Hippocampal formation (tissue), 2 donors: Measurements from ENCODE around the gene MMP17.

Source experiments
- DNase-seq, 2 donors: peaks; one replicate each; lab custom pipeline; 2025; lab: John Stamatoyannopoulos, UW

The MMP17 gene

GRCh38 chr12:131849700-131850553, 21.7 kb downstream of the MMP17 start:
- no peak for DNase-seq

DNA sequence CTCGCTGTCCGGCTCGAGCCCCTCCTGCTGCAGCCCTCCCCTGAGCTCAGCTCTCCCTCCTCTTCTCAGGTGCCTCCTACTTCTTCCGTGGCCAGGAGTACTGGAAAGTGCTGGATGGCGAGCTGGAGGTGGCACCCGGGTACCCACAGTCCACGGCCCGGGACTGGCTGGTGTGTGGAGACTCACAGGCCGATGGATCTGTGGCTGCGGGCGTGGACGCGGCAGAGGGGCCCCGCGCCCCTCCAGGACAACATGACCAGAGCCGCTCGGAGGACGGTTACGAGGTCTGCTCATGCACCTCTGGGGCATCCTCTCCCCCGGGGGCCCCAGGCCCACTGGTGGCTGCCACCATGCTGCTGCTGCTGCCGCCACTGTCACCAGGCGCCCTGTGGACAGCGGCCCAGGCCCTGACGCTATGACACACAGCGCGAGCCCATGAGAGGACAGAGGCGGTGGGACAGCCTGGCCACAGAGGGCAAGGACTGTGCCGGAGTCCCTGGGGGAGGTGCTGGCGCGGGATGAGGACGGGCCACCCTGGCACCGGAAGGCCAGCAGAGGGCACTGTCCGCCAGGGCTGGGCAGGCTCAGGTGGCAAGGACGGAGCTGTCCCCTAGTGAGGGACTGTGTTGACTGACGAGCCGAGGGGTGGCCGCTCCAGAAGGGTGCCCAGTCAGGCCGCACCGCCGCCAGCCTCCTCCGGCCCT, 22.8 kb downstream of the MMP17 start:
- DNase-seq = no peak

DNA sequence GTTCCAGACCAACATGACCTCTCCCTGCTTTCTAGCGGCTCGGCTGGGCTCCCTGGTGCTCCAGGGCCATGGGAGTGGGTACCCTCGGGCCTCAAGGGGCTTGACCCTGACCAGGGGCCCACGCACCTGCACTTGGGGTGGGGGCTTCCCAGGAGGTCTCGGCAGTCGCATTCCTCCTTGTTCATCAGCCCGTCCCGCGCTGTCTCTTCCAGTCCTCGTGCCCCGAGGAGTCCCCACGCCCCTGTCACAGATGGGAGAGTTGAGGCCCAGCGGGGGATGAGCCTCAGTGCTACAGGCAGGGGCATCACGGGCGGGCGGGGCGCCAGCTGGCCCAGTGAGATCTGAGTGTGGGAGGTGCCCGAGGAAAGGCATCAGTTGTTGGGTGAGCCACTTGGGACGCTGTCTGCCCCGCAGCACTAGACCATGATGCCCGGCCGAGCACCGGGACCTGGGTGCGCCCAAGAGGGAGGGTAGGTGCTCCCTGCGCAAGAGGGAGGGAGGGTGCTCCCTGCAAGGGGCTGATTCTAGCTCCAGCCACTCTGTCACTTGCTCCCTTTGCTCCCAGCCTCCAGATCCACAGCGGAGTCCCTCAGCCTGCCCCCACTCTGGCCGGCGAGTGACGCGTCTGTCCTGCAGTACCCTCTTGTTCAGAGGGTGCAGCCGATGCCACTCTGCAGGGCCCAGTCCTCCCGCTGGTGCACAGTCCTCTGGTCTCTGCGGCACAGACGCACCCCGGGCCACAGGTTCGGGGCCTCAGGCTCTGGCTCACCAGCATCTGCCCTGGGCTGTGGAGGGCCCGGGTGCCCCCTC, 23.8 kb downstream of the MMP17 start:
- no peak for DNase-seq

DNA sequence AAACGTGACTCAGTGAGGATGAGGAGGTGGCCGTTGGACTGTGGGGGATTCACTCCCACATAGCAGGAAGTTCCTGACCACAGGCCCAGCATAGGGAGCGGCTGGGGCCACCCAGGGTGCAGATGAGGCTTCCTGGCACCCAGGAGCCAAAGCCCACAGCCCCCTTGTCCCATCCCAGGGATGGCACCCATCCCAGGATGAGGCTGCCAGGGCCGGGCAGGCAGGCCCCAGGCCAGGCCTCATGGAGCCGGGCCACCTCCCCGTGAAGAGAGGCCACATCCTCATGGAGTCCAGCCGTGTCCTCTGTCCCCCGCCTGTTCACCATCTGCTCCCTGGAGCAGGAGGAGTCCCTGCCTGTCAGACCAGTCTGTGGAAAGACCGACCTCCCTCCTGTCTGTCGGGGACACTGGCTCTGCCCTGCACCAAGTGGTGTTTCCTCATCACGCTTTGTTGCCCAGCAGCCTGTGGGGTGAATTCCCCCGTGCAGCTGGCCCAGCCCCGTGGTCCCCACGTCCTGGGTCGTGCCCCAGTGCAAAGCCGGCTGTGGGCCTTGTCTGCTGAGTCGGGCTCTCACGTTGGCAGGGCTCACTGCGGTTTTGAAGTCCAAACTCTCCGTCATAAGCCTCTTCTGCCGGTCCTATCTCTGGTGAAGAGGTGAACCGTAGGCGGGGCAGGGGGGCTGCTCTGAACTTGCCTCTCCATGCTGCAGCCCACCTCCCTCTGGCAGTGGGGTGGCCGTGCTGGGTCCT, 24.5 kb downstream of the MMP17 start:
- DNase-seq = no peak

GRCh38 chr12:131853832-131854797, 25.9 kb downstream of the MMP17 start:
- no peak for DNase-seq

DNA sequence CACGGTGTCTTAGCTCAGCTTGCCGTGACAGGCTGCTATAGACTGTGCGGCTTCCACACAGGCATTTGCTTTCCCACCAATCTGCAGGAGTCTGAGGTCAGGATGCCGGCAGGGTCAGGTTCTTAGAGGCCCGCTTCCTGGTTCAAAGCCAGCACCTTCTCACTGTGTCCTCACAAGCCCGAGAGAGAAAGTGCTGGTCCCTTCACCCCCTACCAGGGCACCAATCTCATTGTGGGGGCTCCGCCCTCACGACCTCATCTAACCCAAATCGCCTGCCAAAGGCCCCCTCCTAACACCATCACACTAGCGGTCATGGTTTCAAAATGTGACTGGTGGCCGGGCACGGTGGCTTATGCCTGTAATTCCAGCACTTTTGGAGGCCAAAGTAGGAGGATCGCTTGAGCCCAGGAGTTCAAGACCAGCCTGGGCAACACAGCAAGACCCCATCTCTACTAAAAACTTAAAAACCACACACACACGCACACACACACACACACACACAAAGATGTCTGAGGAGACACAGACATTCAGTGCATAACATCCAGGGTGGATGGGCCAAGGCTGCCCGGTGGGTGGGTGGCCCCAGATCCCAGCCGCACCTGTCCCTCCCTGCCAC, 26.8 kb downstream of the MMP17 start:
- DNase-seq = no peak

GRCh38 chr12:131855521-131856142, 27.4 kb downstream of the MMP17 start:
- DNase-seq = no peak

DNA sequence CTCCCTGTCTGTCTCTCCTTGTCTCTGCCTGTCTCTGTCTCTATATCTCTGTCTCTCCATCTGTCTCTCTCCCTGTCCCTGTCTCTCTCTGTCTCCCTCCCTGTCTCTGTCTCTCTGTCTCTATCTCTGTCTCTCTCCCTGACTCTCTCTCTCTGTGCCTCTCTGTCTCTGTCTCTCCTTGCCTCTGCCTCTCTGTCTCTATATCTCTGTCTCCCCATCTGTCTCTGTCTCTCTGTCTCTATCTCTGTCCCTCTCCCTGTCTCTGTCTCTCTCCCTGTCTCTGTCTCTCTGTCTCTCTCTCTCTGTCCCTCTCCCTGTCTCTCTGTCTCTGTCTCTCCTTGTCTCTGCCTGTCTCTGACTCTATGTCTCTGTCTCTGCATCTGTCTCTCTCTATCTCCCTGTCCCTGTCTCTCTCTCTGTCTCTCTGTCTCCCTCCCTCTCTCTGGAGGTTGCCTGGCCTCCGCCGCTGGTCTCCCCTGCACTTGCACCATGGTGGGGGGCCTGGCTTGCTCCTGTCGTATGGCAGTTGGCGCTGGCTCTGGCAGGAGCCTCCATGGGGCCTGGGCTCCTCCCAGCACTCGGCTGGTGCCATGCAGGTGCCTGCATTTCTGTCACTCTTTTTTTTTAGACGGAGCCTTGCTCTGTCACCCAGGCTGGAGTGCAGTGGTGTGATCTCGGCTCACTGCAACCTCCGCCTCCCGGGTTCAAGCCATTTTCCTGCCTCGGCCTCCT, 28.3 kb downstream of the MMP17 start:
- DNase-seq = no peak

DNA sequence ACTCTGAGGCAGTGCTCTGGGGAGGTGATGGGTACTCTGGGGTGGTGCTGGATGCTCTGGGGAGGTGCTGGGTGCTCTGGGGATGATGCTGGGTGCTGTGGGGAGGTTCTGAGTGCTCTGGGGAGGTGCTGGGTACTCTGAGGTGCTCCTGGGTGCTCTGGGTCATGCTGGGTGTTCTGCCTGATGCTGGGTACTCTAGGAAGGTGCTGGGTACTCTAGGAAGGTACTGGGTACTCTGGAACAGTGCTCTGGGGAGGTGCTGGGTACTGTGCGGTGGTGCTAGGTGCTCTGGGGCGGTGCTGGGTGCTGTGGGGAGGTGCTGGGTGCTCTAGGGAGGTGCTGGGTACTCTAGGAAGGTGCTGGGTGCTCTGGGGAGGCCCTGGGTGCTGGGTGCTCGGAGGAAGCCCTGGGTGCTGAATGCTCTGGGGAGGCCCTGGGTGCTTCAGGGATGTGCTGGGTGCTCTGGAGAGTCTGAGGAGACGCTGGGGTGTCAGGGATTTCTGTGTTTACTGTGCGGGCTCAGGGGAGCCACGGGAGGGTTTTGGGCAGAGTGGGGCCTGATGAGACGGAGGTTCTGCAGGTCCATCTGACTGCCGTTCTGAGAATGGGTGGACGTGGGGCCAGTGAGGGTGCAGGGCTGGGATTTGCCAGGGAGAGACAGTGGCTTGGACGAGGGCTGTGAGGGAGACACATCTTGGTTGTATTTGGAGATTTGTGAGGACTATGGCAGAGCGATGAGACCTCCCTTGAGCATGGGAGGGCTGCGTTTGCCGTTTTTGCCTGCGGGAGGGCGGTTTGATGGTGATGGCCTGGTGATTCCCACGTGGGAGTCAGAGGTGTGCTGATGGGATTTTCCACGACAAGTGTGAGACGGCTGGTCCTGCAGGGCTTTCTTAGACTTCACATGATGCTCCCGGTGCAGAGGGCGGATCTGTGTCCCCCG, 30.0 kb downstream of the MMP17 start:
- no peak for DNase-seq

GRCh38 chr12:131860472-131861260, 32.5 kb downstream of the MMP17 start:
- no peak for DNase-seq

DNA sequence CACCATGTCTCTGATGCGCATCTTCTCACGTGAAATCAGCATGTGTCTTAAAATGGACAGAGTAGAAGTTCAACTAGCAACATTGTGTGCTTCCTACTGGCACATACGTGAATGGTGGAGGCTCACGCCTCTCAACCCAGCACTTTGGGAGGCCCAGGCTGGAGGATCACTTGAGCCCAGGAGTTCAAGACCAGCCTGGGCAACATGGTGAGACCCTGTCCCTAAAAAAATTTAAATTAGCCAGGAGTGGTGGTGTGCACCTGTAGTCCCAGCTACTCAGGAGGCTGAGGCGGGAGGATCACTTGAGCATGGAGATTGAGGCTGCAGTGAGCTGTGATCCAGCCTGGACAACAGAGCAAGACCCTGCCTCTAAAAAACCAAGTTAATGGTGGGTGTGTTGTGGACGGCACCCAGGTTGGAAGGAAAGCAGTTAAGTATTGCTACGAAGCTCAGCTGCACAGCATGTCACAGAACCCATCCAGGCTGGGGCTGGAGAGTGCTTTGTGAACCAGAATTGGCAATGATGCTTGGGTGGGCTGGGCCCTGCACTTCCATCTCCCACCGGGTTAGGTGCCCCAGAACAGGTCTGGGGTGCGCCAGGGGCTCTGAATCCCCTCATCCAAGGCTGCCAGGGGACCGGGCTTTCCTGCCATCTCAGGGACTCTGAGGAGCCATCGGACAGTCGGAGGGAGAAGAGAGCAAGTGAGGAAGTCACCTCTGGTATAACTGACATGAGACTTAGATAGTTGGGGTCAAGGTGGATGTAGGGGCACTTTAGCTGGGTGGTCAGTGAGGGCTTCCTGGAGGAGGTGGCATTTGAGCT, 33.3 kb downstream of the MMP17 start:
- no peak for DNase-seq

DNA sequence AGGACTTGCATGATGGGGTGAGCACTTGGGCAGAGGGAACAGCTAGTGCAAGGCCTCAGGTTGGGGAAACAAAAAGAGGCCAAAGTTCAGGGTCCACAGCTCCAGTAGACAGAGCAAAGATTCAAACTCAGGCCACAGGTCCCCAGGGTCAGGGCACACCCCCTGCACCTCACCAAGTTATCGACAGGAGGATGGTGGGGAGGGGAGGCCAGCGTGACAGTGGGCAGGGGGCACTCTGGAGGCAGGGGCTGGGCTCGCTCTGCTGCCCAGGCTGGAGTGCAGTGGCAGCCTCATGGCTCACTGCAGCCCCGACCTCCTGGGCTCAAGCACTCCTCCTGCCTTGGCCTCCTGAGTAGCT, 33.9 kb downstream of the MMP17 start:
- DNase-seq = no peak

- DNase-seq = no peak
Observed at GRCh38 chr12:131862600-131862993, 34.4 kb downstream of the MMP17 start.

GRCh38 chr12:131862994-131863710, 35.0 kb downstream of the MMP17 start:
- DNase-seq = no peak

GRCh38 chr12:131863711-131864396, 35.7 kb downstream of the MMP17 start:
- no peak for DNase-seq
